Prostate gland (tissue), 2 donors: ENCODE measurements around the gene PTGER2. TPM values are rescaled to one million over a fixed set of nuclear protein-coding genes. Genes with fewer than 3 reads are reported as not detected.

Experiments used
- DNase-seq: peaks from one replicate; pipeline ENCODE4 v3.0.0-alpha.2; 2019; ENCODE audit warnings: low spot score
- H3K27ac ChIP-seq, 2 donors: fragments of 200-600 bp; sonication (generic); 2 replicates each; pipeline ENCODE4 v1.5.1; 2017 to 2019
- H3K27me3 ChIP-seq: fragments of 200-600 bp; sonication (generic); replicated peaks from 2 replicates; pipeline ENCODE4 v1.5.1; 2019; ENCODE audit not compliant: insufficient read depth
- H3K36me3 ChIP-seq, 2 donors: fragments of 200-600 bp; sonication (generic); 1 replicate in 1 of 2; 2 replicates in 1 of 2; pipeline versions ENCODE4 v1.5.1 to v1.8.1; 2017 to 2019
- H3K4me1 ChIP-seq: fragments of 200-600 bp; sonication (generic); replicated peaks from 2 replicates; pipeline ENCODE4 v1.5.1; 2019
- H3K4me3 ChIP-seq, 2 donors: fragments of 200-600 bp; sonication (generic); 2 replicates each; pipeline ENCODE4 v1.5.1; 2017 to 2019
- H3K9me3 ChIP-seq: fragments of 200-600 bp; sonication (generic); 2 replicates; pipeline ENCODE4 v1.5.1; 2017
- CTCF ChIP-seq, 4 experiments: fragments of 200-600 bp in 2 of 4; fragments of 450-650 bp in 2 of 4; sonication (generic) in 2 of 4; IDR thresholded peaks; 1 replicate in 3 of 4; 2 replicates in 1 of 4; pipeline ENCODE4 v1.5.1; 2016 to 2019; ENCODE audit warnings: antibody characterized with exemption in 4 of 4, mild to moderate bottlenecking in 2 of 4, moderate library complexity in 2 of 4
- POLR2A ChIP-seq: fragments of 450-650 bp; IDR thresholded peaks from one replicate; pipeline ENCODE4 v1.6.1; 2016; ENCODE audit warnings: antibody characterized with exemption, mild to moderate bottlenecking
- POLR2AphosphoS5 ChIP-seq: sonication (generic); formaldehyde crosslinking; IDR thresholded peaks from one replicate; pipeline ENCODE4 v1.6.1; 2017; ENCODE audit warnings: antibody characterized with exemption
- WGBS: methylation state at CpG from one replicate; pipeline ENCODE4 v1.1.5; 2018; 5-methylcytosine and 5-hydroxymethylcytosine counted together
- intact Hi-C: fragments of 100-400 bp; cut with DNase I; formaldehyde crosslinking; loops from one replicate; pipeline ENCODE4 v1.14.2; 2022
- total RNA-seq, 2 donors: library from RNA; depleted of rRNA; stranded (reverse); fragments of >200 nt; gene quantifications; one replicate each; pipeline ENCODE4 v1.1.0, GENCODE V29; 2016

PTGER2 gene
- total RNA-seq, 2 donors from 2014 or later: 5.4 to 8.9 TPM

- Histone ChIP-seq H3K27me3 (no peaks in the 10 kb centered on the region), H3K36me3 (no peaks in the 10 kb centered on the region), H3K4me3 (no peak overlapping the region), H3K9me3 (no peaks in the 10 kb centered on the region), H3K4me1 (no peaks in the 10 kb centered on the region), H3K27ac (no peak overlapping the region)
- TF ChIP-seq CTCF (IDR thresholded peaks at IDR 0.05) (no peak), POLR2A (no peak), POLR2AphosphoS5 (no peak)
- DNase-seq: no peak
- 68% methylated on average over 2 of the region's 2 CpGs for WGBS
- intact Hi-C loops: no loop called here
These were observed 31.0 kb upstream of the PTGER2 start for GRCh38 chr14:52283099-52283498.

- H3K27ac ChIP-seq: no peak overlapping the region
- no peaks in the 10 kb centered on the region for H3K27me3 ChIP-seq
- intact Hi-C loops: no loop called here
- H3K9me3 ChIP-seq: no peaks in the 10 kb centered on the region
- TF ChIP-seq CTCF (IDR thresholded peaks at IDR 0.05): no peak
- 48% methylated on average over 4 of the region's 4 CpGs for WGBS
- H3K4me1 ChIP-seq: no peaks in the 10 kb centered on the region
- no peaks in the 10 kb centered on the region for H3K36me3 ChIP-seq
- no peak overlapping the region for H3K4me3 ChIP-seq
- DNase-seq: no peak
These were observed 27.2 kb upstream of the PTGER2 start for GRCh38 chr14:52286661-52287649.

GRCh38 chr14:52296378-52296777 is 17.7 kb upstream of the PTGER2 start:
- intact Hi-C loops: no loop called here

GRCh38 chr14:52298795-52299194 is 15.3 kb upstream of the PTGER2 start:
- H3K9me3 ChIP-seq: no peaks in the 10 kb centered on the region
- no peak overlapping the region for H3K27ac ChIP-seq
- H3K4me1 ChIP-seq: no peaks in the 10 kb centered on the region
- intact Hi-C loops: no loop called here
- no peak overlapping the region for H3K4me3 ChIP-seq
- 94% methylated on average over 10 of the region's 10 CpGs for WGBS
- no peaks in the 10 kb centered on the region for H3K36me3 ChIP-seq
- H3K27me3 ChIP-seq: no peaks in the 10 kb centered on the region
- no peak for DNase-seq
- TF ChIP-seq POLR2AphosphoS5 (no peak), POLR2A (no peak), CTCF (IDR thresholded peaks at IDR 0.05) (no peak)

More at GRCh38 chr14:52296378-52296777, 17.7 kb upstream of the PTGER2 start:
- Histone ChIP-seq H3K4me1 (no peaks in the 10 kb centered on the region), H3K27me3 (no peaks in the 10 kb centered on the region), H3K27ac (no peak overlapping the region), H3K9me3 (no peaks in the 10 kb centered on the region), H3K4me3 (no peak overlapping the region), H3K36me3 (no peaks in the 10 kb centered on the region)
- DNase-seq: no peak
- TF ChIP-seq CTCF (IDR thresholded peaks at IDR 0.05): no peak
- TF ChIP-seq POLR2A: no peak
- no peak for TF ChIP-seq POLR2AphosphoS5
- 92% methylated on average over 2 of the region's 2 CpGs for WGBS
